ENCODE measurements around the gene NTMT2.

Gene NTMT2

GRCh38 chr1:170125269-170125668, 20.5 kb upstream of the NTMT2 start:
- DNase-seq (ENCODE audit: low spot score), result no peak
- TF ChIP-seq CTCF (IDR thresholded peaks at IDR 0.05; ENCODE audit: extremely low read depth, missing control alignments), result no peak

GRCh38 chr1:170126696-170127095, 19.1 kb upstream of the NTMT2 start:
- DNase-seq (ENCODE audit: low spot score), result peak; percentile 40

GRCh38 chr1:170131450-170131849, 14.3 kb upstream of the NTMT2 start:
- no peak for DNase-seq (ENCODE audit: low spot score)
- no peak for TF ChIP-seq CTCF (IDR thresholded peaks at IDR 0.05; ENCODE audit: extremely low read depth, missing control alignments)

More at GRCh38 chr1:170126696-170127095, 19.1 kb upstream of the NTMT2 start:
- no peak for TF ChIP-seq CTCF (IDR thresholded peaks at IDR 0.05; ENCODE audit: extremely low read depth, missing control alignments)

GRCh38 chr1:170131984-170132383, 13.8 kb upstream of the NTMT2 start:
- no peak for TF ChIP-seq CTCF (IDR thresholded peaks at IDR 0.05; ENCODE audit: extremely low read depth, missing control alignments)
- DNase-seq (ENCODE audit: low spot score), result no peak

- TF ChIP-seq CTCF (IDR thresholded peaks at IDR 0.05; ENCODE audit: extremely low read depth, missing control alignments), result no peak
- no peak for DNase-seq (ENCODE audit: low spot score)
Measured at GRCh38 chr1:170133766-170134495, 11.8 kb upstream of the NTMT2 start.

- no peak for TF ChIP-seq CTCF (IDR thresholded peaks at IDR 0.05; ENCODE audit: extremely low read depth, missing control alignments)
- no peak for DNase-seq (ENCODE audit: low spot score)
Measured at GRCh38 chr1:170134521-170134920, 11.2 kb upstream of the NTMT2 start.

- no peak for TF ChIP-seq CTCF (IDR thresholded peaks at IDR 0.05; ENCODE audit: extremely low read depth, missing control alignments)
- no peak for DNase-seq (ENCODE audit: low spot score)
Measured at GRCh38 chr1:170140371-170140770, 5.4 kb upstream of the NTMT2 start.

All from GM20000 (cell line).